T-helper 22 cell (primary cell): ENCODE measurements around the gene PALM2AKAP2.

ENCODE experiments used
- DNase-seq: peaks from one replicate; pipeline ENCODE4 v3.0.0-alpha.2; 2020; ENCODE audit warnings: low read depth

Gene PALM2AKAP2

DNA sequence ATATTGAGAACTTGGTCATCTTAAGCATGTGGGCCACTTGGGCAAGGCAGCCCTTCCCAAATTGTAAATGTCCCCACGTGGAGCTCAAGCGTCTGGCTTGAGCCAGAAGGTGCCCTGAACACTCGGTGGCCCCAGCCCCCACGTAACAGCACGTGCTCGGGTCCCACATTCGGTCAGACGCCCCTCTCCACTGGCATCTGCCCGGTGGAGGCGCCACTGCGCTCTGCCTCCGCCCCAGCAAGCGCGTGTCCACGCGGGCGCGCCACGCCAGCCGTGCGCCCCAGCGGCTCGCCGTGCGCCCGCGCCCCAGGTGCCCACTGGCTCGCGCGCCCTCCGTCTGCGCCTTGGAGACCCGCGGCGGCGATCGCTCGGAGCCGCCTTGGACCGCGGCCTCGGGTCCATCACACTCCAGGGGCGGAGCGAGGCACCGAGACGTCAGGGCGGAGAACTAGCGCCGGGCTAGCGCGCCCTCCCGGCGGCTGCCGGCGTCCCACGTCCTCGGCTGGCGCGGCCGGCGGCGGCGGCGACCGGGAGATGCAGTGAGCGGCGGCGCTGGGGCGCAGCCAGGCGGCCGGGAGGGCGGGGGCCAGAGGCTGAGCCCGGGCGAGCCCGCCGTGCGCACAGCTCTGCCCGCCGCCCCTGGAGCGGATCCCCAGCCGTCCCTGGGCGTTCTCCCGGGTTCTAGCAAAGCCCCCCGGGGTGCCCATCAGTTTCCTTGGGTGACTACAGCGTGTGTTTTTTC is at the start of gene PALM2AKAP2:
PALM2AKAP2 (plus strand) TSS at position 488 of the 742 bp plus-strand sequence. CDS start 291 bp downstream, outside the sequence.
- DNase-seq = no peak

- DNase-seq = no peak
These were observed 49.8 kb upstream of the PALM2AKAP2 start for GRCh38 chr9:109730228-109730627.

GRCh38 chr9:109733690-109734089 is 46.3 kb upstream of the PALM2AKAP2 start:
- DNase-seq = no peak

DNA sequence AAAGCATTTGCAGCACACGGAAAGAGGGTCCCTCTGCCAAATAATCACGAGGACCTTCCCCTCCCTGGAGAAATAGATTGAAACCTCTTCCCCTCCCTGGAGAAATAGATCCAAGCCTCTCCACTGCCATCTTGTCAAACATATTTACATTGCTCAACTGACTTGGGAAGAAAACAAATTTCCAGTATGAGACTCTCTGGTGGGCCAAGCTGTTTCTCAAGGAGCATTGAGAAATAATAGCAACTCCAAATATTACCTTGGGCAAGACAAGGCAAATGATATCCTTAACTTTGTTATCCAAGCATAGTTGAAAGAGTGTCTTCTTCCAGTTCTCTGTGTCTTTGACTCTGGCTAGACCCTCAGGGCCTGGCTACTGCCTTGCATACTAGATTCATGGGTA is 45.2 kb upstream of the PALM2AKAP2 start:
- no peak for DNase-seq

GRCh38 chr9:109735801-109736200 is 44.2 kb upstream of the PALM2AKAP2 start:
- DNase-seq = no peak

DNA sequence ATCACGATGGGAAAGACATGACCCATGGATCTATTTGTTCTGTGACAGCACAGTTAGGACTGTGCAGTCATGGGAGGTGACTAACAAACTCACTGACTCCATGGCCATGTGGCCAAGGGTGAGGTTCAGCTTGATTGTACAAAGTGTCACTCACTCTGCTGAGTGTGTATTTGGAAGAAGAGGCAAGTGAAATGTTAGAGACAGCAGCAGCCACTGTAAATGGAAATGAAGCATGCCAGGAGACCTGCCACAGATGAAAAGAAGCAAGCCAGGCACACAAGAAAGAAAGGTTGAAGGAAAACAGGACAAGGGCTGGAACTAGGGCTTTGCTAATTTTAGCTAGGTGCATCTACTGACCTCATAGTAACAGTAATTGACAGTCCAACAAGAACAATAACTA is 42.7 kb upstream of the PALM2AKAP2 start:
- no peak for DNase-seq

GRCh38 chr9:109739760-109740159 is 40.2 kb upstream of the PALM2AKAP2 start:
- no peak for DNase-seq

GRCh38 chr9:109742776-109743348 is 37.1 kb upstream of the PALM2AKAP2 start:
- no peak for DNase-seq

DNA sequence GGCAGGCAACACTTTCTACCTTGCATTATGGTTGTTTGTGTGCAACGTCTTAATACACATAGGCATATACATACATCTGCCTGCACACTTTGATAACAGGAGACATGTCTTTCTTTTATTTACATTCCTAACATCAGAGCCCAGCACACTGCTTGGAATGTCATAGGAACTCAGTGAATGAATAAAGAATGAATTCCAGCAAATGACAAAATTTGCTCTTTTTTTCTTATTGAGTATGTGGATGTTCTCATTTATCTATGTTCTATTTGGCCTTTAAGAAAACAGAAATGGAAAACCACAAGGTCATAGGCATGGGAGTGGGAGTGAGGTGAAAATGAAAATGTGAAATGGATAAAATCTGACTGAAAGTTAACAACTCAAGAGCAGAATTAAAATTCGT is 36.3 kb upstream of the PALM2AKAP2 start:
- DNase-seq = no peak

DNA sequence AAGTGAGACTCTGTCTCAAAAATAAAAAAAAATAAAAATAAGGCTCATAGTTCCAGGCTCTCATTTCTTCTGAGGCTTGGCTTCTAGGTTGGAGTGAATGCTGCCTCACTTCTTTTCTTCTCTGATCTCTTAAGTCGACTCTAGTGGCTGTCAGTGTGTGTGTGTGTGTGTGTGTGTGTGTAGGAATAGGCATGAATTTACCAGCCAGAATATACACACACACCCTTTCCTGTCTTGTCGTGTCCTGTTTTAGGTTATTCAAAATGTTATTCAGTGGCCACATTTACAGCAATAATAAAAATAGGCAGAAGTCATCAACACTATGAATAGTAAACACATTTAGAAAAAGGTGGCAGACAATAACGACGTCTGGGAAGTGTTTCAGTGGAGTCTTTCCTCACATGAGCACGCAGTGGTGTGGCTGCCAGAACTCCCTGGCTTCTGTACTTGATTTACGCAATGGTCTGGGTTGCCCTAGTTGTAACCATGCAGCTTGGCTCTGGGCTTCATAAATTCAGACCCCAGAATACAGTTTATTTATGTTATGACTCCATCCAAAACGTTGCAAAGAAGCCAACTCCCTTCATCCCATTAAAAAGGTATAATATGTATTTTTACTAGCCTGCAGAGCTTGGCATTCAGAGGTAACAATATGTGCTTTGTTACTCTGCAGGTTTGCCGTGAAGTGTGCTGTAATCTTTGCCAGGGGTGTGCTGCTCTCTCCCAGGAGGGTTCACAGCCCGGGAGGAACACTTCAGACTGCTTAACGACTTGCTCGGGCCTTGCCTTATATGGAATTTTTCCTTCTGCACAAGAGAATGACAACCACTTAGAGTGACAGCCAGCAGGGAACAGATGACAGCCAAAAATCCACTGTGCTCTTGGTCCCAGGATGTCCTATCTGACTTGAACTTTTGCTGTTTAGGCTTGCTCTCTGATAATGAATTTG is 34.4 kb upstream of the PALM2AKAP2 start:
- DNase-seq = no peak

- no peak for DNase-seq
These were observed 28.7 kb upstream of the PALM2AKAP2 start for GRCh38 chr9:109751253-109751652.

DNA sequence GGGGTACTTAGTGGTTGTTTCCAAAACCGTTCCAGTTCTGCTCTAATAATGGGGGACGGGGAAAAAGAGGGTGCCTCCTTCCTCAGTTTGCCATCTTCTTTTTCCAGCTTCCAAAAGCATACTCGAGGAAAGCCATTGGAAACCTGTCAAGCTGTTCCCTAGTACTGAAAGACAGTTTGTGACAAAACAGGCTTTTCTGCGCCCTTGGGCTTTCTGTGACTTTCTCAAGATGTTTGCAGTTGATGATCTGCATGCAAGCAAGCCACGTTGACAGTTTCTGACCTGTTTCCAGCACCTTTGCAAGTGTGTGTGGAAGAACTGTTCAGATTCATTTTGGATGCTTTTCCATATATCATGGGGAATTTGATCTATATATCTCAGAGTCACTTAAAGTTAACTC is 26.7 kb upstream of the PALM2AKAP2 start:
- no peak for DNase-seq

- DNase-seq = no peak
These were observed 25.0 kb upstream of the PALM2AKAP2 start for GRCh38 chr9:109755040-109755439.

- DNase-seq = no peak
These were observed 20.4 kb upstream of the PALM2AKAP2 start for GRCh38 chr9:109759589-109759988.

DNA sequence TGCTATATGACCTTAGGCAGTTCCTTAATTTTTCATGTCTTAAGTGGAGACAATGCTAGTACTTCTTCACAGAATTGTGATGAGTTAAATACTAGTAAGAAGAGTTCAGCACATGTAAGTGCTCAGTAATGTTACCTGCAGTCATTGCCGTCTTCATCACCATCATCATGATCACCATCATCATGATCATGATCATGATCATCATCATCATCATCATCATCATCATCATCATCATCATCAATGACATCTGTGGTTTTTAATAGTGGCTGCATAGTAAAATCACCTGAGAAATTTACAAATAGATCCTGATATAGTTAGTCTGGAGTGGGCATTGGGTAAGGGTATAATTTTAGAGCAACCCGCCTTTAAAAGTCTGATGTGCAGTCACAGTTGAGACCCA is 14.7 kb upstream of the PALM2AKAP2 start:
- DNase-seq = no peak

GRCh38 chr9:109765830-109766229 is 14.2 kb upstream of the PALM2AKAP2 start:
- no peak for DNase-seq

DNA sequence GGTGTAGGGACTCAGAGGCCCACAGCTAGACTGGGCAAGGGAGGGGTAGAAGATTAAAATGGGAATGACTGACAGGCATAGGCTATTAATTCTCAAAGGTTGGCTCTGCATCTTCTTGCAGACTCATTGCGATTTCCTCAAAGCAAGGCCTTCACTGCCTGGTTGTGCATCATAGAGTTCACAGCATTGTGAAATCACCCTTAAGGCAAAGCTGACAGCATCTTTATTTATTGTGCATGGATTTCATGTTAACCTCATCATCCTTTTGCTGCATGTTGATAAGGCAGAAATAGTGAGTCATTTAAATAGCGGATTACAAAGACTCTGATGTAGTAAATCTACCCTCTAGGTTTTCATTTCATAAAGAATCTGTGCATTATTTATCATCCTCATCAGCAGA is 13.6 kb upstream of the PALM2AKAP2 start:
- no peak for DNase-seq

DNA sequence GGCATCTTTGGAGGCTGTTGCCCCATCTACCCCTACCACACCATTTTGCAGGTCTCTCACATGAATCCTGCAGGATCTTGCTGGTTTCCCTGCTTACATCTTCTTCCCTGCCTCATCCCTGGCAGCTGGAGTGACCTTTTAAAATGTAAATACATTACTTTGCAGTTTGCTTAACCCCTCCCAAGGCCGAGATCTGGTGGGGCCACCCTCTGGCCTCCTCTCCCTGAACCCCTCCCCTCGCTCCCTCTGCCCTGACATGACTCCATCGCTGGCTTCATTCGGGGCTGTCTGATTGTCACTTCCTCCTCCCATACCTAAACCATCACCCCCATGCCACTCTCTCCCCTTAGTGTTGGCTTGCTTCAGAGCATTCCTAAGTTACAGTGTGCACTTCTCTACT is 12.6 kb upstream of the PALM2AKAP2 start:
- DNase-seq = no peak

DNA sequence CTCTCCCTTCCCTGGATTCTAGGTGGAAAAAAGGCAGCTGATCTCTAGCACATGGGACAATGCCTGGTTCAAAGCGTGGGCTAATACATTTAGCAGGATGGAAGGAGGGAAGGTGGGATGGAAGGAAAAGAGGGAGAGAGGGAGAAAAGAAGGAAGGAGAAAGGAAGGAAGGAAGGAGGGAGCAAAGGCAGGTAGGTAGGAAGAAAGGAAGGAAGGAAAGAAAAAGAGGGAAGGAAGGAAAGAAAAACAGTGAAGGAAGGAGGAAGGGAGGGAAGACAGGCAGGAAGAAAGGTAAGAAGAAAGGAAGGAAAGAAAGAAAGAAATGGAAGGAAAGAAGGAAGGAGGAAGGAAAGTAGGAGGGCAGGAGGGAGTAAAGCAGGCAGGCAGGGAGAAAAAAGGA is 12.2 kb upstream of the PALM2AKAP2 start:
- no peak for DNase-seq

- DNase-seq = no peak
These were observed 10.7 kb upstream of the PALM2AKAP2 start for GRCh38 chr9:109769250-109769649.

GRCh38 chr9:109770101-109770500 is 9.9 kb upstream of the PALM2AKAP2 start:
- no peak for DNase-seq

GRCh38 chr9:109771087-109771486 is 8.9 kb upstream of the PALM2AKAP2 start:
- no peak for DNase-seq
